Tibial nerve (tissue), 4 donors: ENCODE measurements around the gene PLA2G2A. TPM values are rescaled to one million over a fixed set of nuclear protein-coding genes. Genes with fewer than 3 reads are reported as not detected.
"Not testable (repeated sequence)": the region's sequence is repeated elsewhere in the genome, so short reads cannot be mapped to it uniquely, and the experiment has no call there.

Experiments used
- DNase-seq, 2 donors: peaks; one replicate each; pipeline ENCODE4 v3.0.0-alpha.2; 2019; ENCODE audit warnings: low spot score in 2 of 2
- H3K27ac ChIP-seq, 4 donors: fragments of 200-600 bp; sonication (generic) in 3 of 4; one replicate each; pipeline ENCODE4 v1.5.1; 2017 to 2019; ENCODE audit warnings: mild to moderate bottlenecking in 1 of 4
- H3K27me3 ChIP-seq, 2 donors: fragments of 200-600 bp; sonication (generic) in 1 of 2; one replicate each; pipeline versions ENCODE4 v1.5.1 to v1.6.0; 2017 to 2019
- H3K36me3 ChIP-seq, 3 donors: fragments of 200-600 bp; sonication (generic); one replicate each; pipeline ENCODE4 v1.5.1; 2018 to 2019
- H3K4me1 ChIP-seq, 4 donors: fragments of 200-600 bp; sonication (generic) in 3 of 4; one replicate each; pipeline ENCODE4 v1.5.1; 2017 to 2019
- H3K4me3 ChIP-seq, 4 donors: fragments of 200-600 bp; sonication (generic) in 3 of 4; one replicate each; pipeline ENCODE4 v1.5.1; 2017 to 2019; ENCODE audit warnings: mild to moderate bottlenecking in 1 of 4, moderate library complexity in 1 of 4
- H3K9me3 ChIP-seq, 4 donors: fragments of 200-600 bp; sonication (generic) in 3 of 4; one replicate each; pipeline ENCODE4 v1.5.1; 2017 to 2019
- EP300 ChIP-seq, 2 donors: sonication (generic); formaldehyde crosslinking; IDR thresholded peaks; one replicate each; pipeline ENCODE4 v1.6.1; 2017; ENCODE audit warnings: antibody characterized with exemption in 2 of 2, mild to moderate bottlenecking in 1 of 2
- POLR2A ChIP-seq, 2 donors: fragments of 450-650 bp; IDR thresholded peaks; one replicate each; pipeline ENCODE4 v1.6.1; 2017; ENCODE audit warnings: antibody characterized with exemption in 2 of 2, mild to moderate bottlenecking in 2 of 2, moderate library complexity in 2 of 2
- WGBS, 2 donors: methylation state at CpG; one replicate each; pipeline ENCODE4 v1.1.5; 2018; 5-methylcytosine and 5-hydroxymethylcytosine counted together
- total RNA-seq, 4 donors: library from RNA; depleted of rRNA; stranded (reverse); fragments of >200 nt; gene quantifications; one replicate each; pipeline ENCODE4 v1.1.0, GENCODE V29; 2016
- TF ChIP-seq, protein P1 (sequence below), 5 experiments: fragments of 200-600 bp in 3 of 5; fragments of 450-650 bp in 2 of 5; sonication (generic) in 3 of 5; IDR thresholded peaks; one replicate each; pipeline ENCODE4 v1.5.1; 2016 to 2019; ENCODE audit warnings: antibody characterized with exemption in 5 of 5, mild to moderate bottlenecking in 3 of 5, moderate library complexity in 2 of 5

PLA2G2A gene
- total RNA-seq, 4 donors from 2014 or later: 327 to 509 (median 407) TPM

DNA sequence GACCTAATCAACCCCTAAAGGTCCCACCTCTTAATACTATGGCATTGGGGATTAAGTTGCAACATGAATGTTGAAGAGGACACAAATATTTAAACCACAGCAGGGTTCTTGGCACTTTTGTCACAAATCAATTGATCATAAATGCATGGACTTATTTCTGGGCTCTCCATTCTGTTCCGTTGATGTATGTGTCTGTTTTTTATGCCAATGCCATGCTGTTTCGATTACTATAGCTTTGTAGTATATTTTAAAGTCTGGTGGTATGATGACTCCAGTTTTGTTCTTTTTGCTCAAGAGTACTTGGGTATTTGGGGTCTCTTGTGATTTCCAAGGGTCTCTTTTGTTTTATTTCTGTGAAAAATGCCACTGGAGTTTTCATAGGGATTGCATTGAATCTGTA lies 34.7 kb upstream of the PLA2G2A start:
- TF ChIP-seq POLR2A (IDR thresholded peaks at IDR 0.05) (no peak), EP300 (IDR thresholded peaks at IDR 0.05) (no peak)
- TF ChIP-seq, protein P1, sequence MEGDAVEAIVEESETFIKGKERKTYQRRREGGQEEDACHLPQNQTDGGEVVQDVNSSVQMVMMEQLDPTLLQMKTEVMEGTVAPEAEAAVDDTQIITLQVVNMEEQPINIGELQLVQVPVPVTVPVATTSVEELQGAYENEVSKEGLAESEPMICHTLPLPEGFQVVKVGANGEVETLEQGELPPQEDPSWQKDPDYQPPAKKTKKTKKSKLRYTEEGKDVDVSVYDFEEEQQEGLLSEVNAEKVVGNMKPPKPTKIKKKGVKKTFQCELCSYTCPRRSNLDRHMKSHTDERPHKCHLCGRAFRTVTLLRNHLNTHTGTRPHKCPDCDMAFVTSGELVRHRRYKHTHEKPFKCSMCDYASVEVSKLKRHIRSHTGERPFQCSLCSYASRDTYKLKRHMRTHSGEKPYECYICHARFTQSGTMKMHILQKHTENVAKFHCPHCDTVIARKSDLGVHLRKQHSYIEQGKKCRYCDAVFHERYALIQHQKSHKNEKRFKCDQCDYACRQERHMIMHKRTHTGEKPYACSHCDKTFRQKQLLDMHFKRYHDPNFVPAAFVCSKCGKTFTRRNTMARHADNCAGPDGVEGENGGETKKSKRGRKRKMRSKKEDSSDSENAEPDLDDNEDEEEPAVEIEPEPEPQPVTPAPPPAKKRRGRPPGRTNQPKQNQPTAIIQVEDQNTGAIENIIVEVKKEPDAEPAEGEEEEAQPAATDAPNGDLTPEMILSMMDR (IDR thresholded peaks at IDR 0.05): no peak
- peaks cover 0 to 43% (median 6%) of the 10 kb centered on the region in 4 donors for H3K9me3 ChIP-seq
- no peak for DNase-seq
- H3K27me3 ChIP-seq: no peaks in the 10 kb centered on the region
- no peaks in the 10 kb centered on the region for H3K36me3 ChIP-seq
- H3K4me1 ChIP-seq: no peaks in the 10 kb centered on the region
- WGBS, 2 donors: 82 to 83% methylated on average over 2 of the region's 2 CpGs
- no peak overlapping the region for H3K27ac ChIP-seq
- no peak overlapping the region for H3K4me3 ChIP-seq

GRCh38 chr1:20010016-20010415 lies 30.6 kb upstream of the PLA2G2A start:
- Histone ChIP-seq H3K4me1 (no peaks in the 10 kb centered on the region), H3K36me3 (no peaks in the 10 kb centered on the region), H3K27me3 (no peaks in the 10 kb centered on the region), H3K9me3 (peaks cover 0 to 16% (median 0%) of the 10 kb centered on the region in 4 donors), H3K4me3 (no peak overlapping the region), H3K27ac (no peak overlapping the region)
- DNase-seq: no peak
- WGBS, 2 donors: 76 to 97% methylated on average over 1 of the region's 1 CpG
- TF ChIP-seq EP300 (IDR thresholded peaks at IDR 0.05) (no peak), POLR2A (IDR thresholded peaks at IDR 0.05) (no peak)
- TF ChIP-seq, protein P1 (IDR thresholded peaks at IDR 0.05): no peak

GRCh38 chr1:20009212-20009611 lies 29.8 kb upstream of the PLA2G2A start:
- H3K9me3 ChIP-seq: peaks cover 0 to 14% (median 0%) of the 10 kb centered on the region in 4 donors
- no peak for TF ChIP-seq EP300 (IDR thresholded peaks at IDR 0.05)
- TF ChIP-seq POLR2A (IDR thresholded peaks at IDR 0.05): no peak
- TF ChIP-seq, protein P1 (IDR thresholded peaks at IDR 0.05): no peak
- 69 to 74% methylated on average over 1 of the region's 1 CpG for WGBS, 2 donors
- no peak overlapping the region for H3K27ac ChIP-seq
- H3K36me3 ChIP-seq: no peaks in the 10 kb centered on the region
- H3K4me1 ChIP-seq: no peaks in the 10 kb centered on the region
- no peak for DNase-seq
- no peaks in the 10 kb centered on the region for H3K27me3 ChIP-seq
- H3K4me3 ChIP-seq: no peak overlapping the region

DNA sequence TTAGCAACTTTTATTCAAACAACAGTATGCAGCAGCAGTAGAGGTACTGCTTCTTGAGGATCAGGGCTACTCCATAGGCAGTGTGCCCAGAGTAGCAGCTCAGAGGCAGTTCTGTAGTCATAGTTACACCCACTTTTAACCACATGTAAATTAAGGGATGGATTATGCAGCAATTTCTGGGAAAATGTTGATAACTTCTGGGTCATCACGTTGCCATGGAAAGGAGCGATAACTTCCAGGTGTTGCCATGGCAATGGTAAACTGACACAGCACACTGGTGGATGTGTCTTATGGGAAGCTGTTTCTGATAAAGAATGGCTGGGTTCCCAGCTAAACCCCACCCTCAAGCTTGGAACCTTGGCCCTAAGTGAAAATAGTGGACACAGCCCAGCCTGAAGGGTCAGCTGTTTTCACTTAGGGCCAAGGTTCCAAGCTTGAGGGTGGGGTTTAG lies 29.0 kb upstream of the PLA2G2A start:
- peaks cover 0 to 6% (median 0%) of the 10 kb centered on the region in 4 donors for H3K9me3 ChIP-seq
- TF ChIP-seq EP300 (IDR thresholded peaks at IDR 0.05) (no peak), POLR2A (IDR thresholded peaks at IDR 0.05) (no peak)
- TF ChIP-seq, protein P1 (IDR thresholded peaks at IDR 0.05): no peak
- no peak overlapping the region for H3K27ac ChIP-seq
- DNase-seq: peak in 1 of 2 donors; percentile 6
- no peak overlapping the region for H3K4me3 ChIP-seq
- H3K27me3 ChIP-seq: no peaks in the 10 kb centered on the region
- no peaks in the 10 kb centered on the region for H3K36me3 ChIP-seq
- 68 to 79% methylated on average over 2 of the region's 2 CpGs for WGBS, 2 donors
- H3K4me1 ChIP-seq: no peaks in the 10 kb centered on the region

- not testable (repeated sequence) for H3K4me1 ChIP-seq, H3K27me3 ChIP-seq, H3K27ac ChIP-seq, DNase-seq, H3K4me3 ChIP-seq, H3K36me3 ChIP-seq
- WGBS, 2 donors: 44 to 45% methylated on average over 3 of the region's 3 CpGs
- TF ChIP-seq, protein P1 (IDR thresholded peaks at IDR 0.05): peak in 1 of 5 experiments; percentile 8
- peaks cover 0 to 18% (median 0%) of the 10 kb centered on the region in 4 donors for H3K9me3 ChIP-seq
Measured at GRCh38 chr1:19998823-19999222, 19.4 kb upstream of the PLA2G2A start.
